Epithelial cell of proximal tubule (primary cell): Measurements from ENCODE around the gene MAFF. TPM values are rescaled to one million over a fixed set of nuclear protein-coding genes. Genes with fewer than 3 reads are reported as not detected.

Experiments used
- DNase-seq: peaks from one replicate; pipeline ENCODE4 v3.0.0-alpha.2; 2011; ENCODE audit warnings: low read depth
- H3K4me3 ChIP-seq: 2 replicates; pipeline ENCODE4 v1.5.1; 2011; ENCODE audit warnings: low read depth, mild to moderate bottlenecking, low read length
- total RNA-seq: library from RNA; depleted of rRNA; stranded (reverse); fragments of >200 nt; gene quantifications from 2 replicates; pipeline ENCODE4 v1.2.3, GENCODE V29; 2015
- TF ChIP-seq, protein P1 (sequence below): conservative IDR thresholded peaks from 2 replicates; pipeline ENCODE4 v1.5.1; 2012; ENCODE audit warnings: low read depth, mild to moderate bottlenecking, low read length

MAFF gene
- total RNA-seq, 1 donor from 2014 or later: 42.1 TPM

DNA sequence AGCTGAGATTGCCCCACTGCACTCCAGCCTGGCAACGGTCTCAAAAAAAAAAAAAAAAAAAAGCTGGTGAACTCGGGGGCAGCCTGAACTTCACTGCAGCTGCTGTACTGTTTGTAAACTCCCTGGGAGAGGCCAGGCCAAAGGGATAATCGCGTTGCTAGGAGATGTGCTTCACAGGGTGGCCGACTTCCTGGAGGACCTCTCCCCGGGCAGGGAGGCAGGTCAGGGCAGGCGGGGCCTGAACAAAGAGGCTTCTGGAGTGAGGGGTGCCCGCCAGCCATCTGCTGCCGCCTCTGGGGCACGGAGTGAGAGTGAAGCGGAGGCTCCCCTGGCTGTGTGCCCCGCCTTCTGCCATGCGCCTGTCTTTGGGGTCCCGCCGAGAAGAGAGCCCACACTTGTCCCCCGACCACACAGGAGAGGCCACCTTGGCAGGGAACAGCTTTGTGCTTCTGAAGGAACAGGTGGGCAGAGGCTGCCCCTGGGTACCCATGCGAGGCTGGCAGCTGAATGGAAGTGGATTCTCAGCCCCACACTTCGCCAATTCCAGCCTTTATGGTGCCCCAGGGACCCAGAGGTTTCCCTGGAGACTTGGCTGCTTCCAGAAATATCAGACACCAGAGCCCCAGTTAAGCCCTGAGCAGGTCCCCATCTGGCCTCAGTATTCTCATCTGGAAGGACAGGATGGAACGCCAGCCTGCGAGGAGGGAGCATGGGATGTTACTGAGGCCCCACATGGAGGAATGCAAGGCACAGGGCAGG lies 41.4 kb downstream of the MAFF start:
- TF ChIP-seq, protein P1, sequence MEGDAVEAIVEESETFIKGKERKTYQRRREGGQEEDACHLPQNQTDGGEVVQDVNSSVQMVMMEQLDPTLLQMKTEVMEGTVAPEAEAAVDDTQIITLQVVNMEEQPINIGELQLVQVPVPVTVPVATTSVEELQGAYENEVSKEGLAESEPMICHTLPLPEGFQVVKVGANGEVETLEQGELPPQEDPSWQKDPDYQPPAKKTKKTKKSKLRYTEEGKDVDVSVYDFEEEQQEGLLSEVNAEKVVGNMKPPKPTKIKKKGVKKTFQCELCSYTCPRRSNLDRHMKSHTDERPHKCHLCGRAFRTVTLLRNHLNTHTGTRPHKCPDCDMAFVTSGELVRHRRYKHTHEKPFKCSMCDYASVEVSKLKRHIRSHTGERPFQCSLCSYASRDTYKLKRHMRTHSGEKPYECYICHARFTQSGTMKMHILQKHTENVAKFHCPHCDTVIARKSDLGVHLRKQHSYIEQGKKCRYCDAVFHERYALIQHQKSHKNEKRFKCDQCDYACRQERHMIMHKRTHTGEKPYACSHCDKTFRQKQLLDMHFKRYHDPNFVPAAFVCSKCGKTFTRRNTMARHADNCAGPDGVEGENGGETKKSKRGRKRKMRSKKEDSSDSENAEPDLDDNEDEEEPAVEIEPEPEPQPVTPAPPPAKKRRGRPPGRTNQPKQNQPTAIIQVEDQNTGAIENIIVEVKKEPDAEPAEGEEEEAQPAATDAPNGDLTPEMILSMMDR: no peak
- no peak overlapping the region for H3K4me3 ChIP-seq
- DNase-seq: no peak

DNA sequence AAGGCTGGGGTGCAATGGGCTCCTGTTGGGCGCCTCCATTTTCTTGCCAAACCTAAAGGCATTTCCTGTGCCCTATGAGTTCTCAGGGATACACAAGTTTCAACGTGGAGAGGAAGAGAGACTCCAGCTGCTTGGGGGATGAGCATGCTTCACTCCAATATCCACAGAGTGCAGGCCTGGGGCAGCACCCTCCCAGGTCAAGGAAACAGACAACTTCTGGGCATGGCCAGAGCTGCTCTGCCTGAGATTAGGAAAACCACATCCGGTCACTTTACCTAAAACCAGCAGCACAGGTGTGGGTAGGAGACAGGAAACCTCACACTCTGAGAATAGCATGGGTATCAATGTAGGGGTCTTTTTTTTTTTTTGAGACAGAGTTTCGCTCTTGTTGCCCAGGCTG lies 42.3 kb downstream of the MAFF start:
- no peak for DNase-seq
- TF ChIP-seq, protein P1: no peak
- H3K4me3 ChIP-seq: no peak overlapping the region

DNA sequence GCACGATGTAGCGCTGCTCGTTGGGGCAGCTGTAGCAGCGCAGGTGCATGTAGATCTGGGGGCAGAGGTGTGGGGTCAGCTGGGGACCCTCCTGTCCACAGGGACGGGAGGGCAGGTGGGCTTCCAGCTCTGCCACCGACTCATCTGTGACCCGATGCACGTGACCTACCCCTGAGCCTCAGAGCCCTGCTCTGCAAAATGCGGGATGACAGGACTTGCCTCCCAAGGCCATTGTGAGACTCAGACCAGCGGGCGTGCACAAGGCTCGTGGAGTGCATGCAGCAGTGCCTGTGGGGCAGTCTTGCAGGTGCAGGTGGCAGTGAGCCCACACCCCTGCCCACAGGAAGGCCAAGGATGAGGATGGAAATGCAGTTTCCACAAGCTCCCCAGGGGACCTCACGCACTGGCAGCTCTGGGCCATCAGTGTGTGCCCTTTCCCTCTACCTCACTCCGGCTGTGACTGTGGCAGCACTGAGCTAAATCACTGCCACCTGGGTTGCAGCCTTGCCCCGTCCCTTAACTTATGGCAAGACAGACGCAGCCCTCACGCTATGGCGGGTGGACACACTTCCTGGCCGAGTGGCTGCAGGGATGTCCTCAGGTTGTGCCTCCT lies 44.4 kb downstream of the MAFF start:
- no peak for DNase-seq
- TF ChIP-seq, protein P1: no peak

DNA sequence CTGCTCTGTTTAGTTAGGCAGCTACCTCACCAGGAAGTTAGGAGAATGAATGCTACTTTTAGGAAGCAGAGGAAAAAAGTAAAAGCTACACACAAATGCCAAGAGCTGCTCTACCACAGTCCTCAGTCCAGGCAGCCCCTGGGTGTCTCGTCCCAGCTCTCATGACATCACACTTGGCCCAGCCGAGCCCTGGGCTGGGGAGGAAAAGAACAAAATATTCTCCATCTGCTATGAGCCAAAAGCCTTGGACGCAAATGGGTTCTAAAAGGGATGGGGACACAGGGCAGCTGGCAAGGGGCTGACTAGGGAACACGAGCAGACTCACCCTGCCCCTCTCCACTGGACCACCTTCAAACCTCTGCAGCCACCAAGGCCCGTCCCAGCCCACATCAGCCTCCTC lies 44.9 kb downstream of the MAFF start:
- TF ChIP-seq, protein P1: no peak
- no peak overlapping the region for H3K4me3 ChIP-seq
- DNase-seq: no peak

More for the DNA sequence above, 44.4 kb downstream of the MAFF start:
- no peak overlapping the region for H3K4me3 ChIP-seq

DNA sequence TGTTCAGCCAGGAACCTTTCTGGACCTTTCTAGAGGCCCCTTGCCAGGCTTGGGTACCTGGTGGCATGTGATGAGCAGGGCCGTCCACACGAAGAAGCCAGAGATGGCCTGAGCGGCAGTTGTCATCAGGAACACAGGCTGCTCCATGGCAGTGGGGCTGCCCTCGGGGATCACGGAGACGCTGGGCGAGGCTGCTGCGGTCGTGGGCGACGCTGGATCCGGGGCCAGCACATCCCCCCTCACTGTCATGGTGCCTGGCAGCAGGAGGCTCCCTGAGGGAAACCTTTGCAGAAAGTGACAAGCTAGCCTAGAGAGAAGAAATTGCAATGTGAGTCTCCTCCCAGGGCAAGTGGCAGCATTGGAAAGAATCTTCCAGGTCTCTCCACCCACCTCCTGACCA lies 45.9 kb downstream of the MAFF start:
- no peak for DNase-seq
- TF ChIP-seq, protein P1: no peak

DNA sequence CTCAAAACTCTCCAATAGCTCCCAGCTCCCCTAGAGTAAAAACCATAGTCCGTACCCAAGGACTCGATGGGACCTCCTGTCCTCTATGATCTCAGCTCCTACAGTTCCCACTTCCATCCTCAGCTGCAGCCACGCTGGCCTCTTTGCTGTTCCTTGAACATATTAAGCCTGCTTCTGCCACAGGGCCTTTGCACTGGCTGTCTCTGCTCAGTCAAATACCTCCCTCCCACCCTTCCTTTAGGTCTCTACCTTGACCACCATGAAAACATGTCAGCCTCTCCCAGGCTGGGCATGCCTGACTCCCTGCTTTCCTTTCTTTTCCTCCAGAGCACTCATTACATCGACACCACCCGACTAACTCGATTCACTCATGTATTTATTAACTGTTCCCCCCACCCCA lies 46.5 kb downstream of the MAFF start:
- no peak overlapping the region for H3K4me3 ChIP-seq
- DNase-seq: no peak
- TF ChIP-seq, protein P1: no peak

More for the DNA sequence above, 45.9 kb downstream of the MAFF start:
- H3K4me3 ChIP-seq: no peak overlapping the region

DNA sequence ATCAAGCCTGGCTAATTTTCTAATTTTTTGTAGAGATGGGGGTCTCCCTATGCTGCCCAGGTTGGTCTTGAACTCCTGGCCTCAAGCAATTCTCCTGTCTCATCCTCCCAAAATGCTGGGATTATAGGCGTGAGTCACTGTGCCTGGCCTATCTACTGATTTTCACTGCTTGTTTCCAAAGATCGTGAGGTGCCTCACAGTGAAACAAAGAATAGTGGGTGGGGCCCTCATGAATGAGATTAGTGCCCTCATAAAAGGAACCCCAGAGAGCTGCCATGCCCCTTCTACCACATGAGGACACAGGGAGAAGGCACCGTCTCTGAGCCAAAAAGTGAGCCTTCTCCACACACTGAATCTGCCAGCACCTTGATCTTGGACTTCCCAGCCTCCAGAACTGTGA lies 47.5 kb downstream of the MAFF start:
- H3K4me3 ChIP-seq: no peak overlapping the region
- TF ChIP-seq, protein P1: no peak
- no peak for DNase-seq
